Right kidney (tissue), 1 donor: ENCODE results near the gene GJB5.
"Not testable (repeated sequence)": the region's sequence is repeated elsewhere in the genome, so short reads cannot be mapped to it uniquely, and the experiment has no call there.

Experiments
- DNase-seq: peaks from one replicate; pipeline ENCODE4 v3.0.0-alpha.2; 2016

Gene GJB5

GRCh38 chr1:34745666-34746065 is 9.2 kb upstream of the GJB5 start:
- DNase-seq = no peak

- DNase-seq = no peak
Measured at GRCh38 chr1:34746101-34746500, 8.7 kb upstream of the GJB5 start.

GRCh38 chr1:34746785-34747637 is 7.8 kb upstream of the GJB5 start:
- no peak for DNase-seq

GRCh38 chr1:34747638-34747941 is 7.3 kb upstream of the GJB5 start:
- DNase-seq = no peak

GRCh38 chr1:34749992-34750391 is 4.9 kb upstream of the GJB5 start:
- no peak for DNase-seq

GRCh38 chr1:34750610-34751009 is 4.2 kb upstream of the GJB5 start:
- no peak for DNase-seq

- no peak for DNase-seq
Measured at GRCh38 chr1:34753163-34753562, 1.7 kb upstream of the GJB5 start.

- no peak for DNase-seq
Measured at GRCh38 chr1:34755961-34756360, 1.1 kb downstream of the GJB5 start.

DNA sequence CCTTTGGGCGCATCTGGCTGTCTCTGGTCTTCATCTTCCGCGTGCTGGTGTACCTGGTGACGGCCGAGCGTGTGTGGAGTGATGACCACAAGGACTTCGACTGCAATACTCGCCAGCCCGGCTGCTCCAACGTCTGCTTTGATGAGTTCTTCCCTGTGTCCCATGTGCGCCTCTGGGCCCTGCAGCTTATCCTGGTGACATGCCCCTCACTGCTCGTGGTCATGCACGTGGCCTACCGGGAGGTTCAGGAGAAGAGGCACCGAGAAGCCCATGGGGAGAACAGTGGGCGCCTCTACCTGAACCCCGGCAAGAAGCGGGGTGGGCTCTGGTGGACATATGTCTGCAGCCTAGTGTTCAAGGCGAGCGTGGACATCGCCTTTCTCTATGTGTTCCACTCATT is 2.5 kb downstream of the GJB5 start:
- DNase-seq = no peak

DNA sequence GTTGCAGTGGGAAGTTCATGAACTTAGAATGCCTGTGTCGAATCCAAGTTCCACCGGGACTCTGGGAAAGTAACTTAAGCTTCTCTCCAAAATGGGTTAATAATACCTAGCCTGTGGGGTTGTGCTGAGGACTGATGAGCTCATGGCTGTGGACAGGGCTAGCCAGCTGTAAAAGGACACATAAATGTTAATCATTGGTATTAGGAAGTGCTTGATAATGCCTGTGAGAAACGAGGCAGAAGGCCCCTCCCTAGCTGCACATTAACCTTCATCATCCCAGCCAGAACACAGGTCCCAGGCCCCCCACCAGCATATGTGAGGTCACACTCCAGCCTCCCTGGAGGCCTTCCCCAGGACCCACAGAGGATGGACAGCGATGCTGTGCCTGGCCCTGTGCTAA is 3.9 kb downstream of the GJB5 start:
- DNase-seq = no peak

DNA sequence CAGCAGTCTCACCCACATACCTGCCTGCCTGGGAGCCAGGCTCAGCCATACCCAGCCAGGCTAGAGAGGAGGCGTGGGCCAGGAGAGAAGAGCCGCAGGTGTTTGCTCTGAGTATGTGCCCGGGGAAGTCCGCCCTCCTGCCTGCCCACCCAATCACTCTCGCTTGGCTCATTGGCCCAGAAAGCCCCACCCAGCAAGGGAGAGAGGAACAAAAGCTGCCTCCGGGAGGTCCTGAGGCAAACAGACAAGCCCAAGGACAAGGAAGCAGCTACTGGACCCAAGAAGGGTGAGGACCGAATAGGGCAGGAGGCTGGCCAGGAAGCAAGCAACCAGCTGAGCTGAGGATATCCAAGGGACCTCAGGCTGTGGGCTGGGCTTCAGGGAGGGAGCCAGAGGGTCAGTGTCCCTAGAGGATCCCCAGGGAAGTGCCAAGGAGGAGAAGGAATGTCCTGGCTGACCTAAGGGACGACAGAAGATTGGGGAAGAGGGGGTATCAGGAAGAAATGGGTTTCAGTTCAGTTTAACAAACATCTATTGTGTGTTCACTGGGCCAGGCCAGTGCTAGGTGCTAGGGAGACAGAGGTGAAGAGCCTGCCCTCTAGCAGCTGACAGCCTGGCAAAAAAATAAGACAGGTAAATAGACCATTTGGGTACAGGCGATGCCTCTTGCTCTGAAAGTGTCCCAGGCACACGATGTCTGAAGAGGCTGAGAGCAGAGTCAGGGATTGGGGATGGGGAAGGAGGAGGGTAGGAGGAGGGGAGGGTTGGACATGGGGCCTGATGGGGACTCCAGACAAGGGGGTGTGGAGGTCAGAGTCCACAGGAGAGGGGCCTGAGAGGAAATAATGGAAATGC is 4.9 kb downstream of the GJB5 start, which contains the start of gene GJB4:
GJB4 (plus strand) TSS at position 238 of the 855 bp plus-strand sequence. CDS start 1,515 bp downstream, outside the sequence.
- DNase-seq = no peak

- DNase-seq = no peak
Measured at GRCh38 chr1:34761176-34761761, 6.4 kb downstream of the GJB5 start.

DNA sequence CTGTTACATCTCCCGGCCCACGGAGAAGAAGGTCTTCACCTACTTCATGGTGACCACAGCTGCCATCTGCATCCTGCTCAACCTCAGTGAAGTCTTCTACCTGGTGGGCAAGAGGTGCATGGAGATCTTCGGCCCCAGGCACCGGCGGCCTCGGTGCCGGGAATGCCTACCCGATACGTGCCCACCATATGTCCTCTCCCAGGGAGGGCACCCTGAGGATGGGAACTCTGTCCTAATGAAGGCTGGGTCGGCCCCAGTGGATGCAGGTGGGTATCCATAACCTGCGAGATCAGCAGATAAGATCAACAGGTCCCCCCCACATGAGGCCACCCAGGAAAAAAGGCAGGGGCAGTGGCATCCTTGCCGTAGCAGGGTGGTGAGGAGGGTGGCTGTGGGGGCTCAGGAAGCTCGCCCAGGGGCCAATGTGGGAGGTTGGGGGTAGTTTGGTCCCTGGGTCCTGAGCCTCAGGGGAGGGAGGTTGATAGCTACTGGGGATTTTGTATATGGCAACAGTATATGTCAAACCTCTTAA is 7.0 kb downstream of the GJB5 start:
- DNase-seq = no peak

DNA sequence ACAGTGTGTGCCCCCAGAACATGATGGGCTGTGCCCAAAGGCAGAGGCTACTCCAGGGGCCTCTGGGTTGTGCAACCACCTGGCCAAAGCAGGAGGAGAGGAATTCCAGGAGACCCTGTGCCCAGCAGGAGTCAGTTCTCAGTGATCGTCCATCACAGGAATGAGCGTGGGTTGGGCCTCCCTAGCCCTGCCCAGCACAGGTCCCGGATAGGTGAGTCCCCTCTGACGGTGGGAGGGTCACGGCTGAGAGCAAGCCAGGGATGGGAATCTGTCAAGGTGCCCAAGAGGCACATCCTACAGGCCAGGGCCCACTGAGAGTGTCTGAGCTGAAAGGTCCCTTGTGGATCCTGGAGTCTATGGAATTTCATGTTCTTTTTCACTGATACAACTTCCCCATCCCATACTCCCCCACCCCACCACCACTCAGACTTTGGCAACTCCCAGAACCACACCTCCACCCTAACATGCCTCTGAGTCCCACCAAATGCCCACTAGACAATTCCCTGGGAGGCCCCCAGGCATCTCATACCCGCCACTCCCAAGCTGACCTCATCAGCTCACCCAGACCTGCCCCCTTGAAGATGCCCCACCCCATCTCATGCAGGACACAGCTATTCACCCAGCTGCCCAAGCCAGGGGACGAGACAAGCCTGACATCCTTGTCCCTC is 7.8 kb downstream of the GJB5 start:
- no peak for DNase-seq

DNA sequence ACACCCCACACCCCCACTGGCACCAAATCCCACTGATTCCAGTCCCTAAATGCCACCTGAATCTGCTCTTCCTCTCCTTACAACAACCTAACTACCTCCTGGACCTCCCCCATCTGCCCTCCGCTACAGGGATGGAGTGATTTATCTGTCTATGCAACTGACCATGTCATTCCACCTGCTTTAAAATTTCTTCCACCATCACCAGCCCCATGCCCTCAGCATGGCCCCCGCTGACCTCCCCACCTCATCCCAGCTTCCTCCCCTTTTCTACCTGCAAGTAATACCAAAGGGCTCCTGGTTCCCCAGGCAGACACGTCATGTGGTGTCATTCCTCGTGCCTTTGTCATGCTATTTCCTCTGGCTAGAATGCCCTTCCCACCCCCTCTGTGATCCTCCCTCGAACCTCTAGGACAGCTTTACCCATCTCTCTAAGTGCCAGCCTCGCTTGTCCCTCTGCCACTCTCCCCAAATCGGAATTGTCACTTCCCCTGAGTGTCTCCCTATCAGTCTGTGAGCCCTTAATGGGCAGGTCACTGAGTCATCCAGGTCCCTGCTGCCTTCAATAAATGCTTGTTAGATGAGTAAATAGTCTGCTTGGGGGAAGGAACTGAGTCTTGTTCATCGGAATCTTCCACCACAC is 8.4 kb downstream of the GJB5 start:
- no peak for DNase-seq

- no peak for DNase-seq
Measured at GRCh38 chr1:34768856-34769255, 14.0 kb downstream of the GJB5 start.

- DNase-seq = no peak
Measured at GRCh38 chr1:34770891-34771504, 16.2 kb downstream of the GJB5 start.

- no peak for DNase-seq
Measured at GRCh38 chr1:34771573-34772371, 16.9 kb downstream of the GJB5 start.

DNA sequence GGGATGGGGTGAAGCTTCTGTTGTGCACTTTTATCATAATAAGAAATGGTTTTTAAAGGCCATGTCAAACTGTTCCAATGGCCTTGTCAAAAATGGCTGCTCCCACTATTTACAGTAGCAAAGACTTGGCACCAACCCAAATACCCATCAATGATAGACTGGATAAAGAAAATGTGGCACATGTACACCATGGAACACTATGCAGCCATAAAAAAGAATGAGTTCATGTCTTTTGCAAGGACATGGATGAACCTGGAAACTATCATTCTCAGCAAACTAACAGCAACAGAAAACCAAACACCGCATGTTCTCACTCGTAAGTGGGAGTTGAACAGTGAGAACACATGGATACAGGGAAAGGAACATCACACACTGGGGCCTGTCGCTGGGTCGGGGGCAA is 18.3 kb downstream of the GJB5 start:
- not testable (repeated sequence) for DNase-seq

GRCh38 chr1:34774957-34775356 is 20.1 kb downstream of the GJB5 start:
- no peak for DNase-seq

- no peak for DNase-seq
Measured at GRCh38 chr1:34776911-34777310, 22.1 kb downstream of the GJB5 start.
